ENCODE data around the gene MISP. TPM values are rescaled to one million over a fixed set of nuclear protein-coding genes. Genes with fewer than 3 reads are reported as not detected.
A peak's percentile ranks its signal among the peaks of the same experiment; 100 is the strongest.

Gene MISP
- total and polyA plus RNA-seq, 2 of the 13 experiments (the other 11 are each of a cell fraction or from before 2014, with no cell fraction given) = 0.67 to 1.3 TPM

DNA sequence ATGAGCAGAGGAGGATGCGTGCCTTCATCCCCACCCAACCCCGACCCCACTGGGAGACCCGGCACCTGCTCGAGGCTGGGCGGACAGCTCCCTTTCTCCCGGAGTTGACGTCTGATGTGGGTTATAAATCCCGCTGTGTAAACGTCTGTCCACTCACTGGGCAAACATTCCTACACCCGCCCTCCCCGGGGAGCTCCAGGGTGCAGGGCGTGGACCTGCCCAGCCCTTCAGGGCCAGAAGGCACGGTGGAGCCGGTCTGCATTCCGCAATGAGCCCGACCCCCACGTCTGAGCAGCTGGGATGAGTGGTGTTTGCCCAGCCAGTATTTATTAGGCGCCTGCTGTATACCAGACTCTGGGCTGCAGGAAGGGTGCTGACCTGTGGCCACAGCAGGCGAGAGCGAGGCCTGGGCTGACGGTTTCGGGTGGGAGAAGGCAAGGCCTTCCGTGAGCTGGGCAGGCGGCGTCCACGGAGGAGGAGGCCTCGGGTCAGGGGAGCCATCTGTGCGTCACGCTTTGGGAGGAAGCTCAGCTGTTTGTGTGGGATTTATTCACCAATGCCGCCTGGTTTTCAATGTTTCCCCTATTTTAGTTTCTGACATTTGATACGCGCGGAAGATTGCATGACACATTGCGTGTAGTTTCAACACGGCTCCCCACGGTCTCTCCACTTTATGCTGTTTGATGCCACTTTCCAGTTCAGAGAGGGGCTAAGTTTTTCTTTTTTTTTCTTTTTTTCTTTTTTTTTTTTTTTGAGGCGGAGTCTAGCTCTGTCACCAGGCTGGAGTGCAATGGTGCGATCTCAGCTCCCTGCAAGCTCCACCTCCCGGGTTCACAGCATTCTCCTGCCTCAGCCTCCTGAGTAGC lies 2.0 kb downstream of the MISP start (continued):
- TF ChIP-seq, protein P1, sequence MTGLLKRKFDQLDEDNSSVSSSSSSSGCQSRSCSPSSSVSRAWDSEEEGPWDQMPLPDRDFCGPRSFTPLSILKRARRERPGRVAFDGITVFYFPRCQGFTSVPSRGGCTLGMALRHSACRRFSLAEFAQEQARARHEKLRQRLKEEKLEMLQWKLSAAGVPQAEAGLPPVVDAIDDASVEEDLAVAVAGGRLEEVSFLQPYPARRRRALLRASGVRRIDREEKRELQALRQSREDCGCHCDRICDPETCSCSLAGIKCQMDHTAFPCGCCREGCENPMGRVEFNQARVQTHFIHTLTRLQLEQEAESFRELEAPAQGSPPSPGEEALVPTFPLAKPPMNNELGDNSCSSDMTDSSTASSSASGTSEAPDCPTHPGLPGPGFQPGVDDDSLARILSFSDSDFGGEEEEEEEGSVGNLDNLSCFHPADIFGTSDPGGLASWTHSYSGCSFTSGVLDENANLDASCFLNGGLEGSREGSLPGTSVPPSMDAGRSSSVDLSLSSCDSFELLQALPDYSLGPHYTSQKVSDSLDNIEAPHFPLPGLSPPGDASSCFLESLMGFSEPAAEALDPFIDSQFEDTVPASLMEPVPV (CRISPR knock-in tag; IDR thresholded peaks at IDR 0.05) = 0 out of 2 replicates have a peak, but pooled peaks have one; percentile 43
- TF ChIP-seq ZFYVE20 (CRISPR knock-in tag; IDR thresholded peaks at IDR 0.05; ENCODE audit: borderline replicate concordance, low read depth) (no peak), MYC (CRISPR knock-in tag; IDR thresholded peaks at IDR 0.05; ENCODE audit: borderline replicate concordance) (peak; percentile 34; the same call in 1 of the 2 replicates), WIZ (CRISPR knock-in tag; IDR thresholded peaks at IDR 0.05) (no peak), PHF8 (CRISPR knock-in tag; IDR thresholded peaks at IDR 0.05) (peak; percentile 31; the same call in 1 of the 2 replicates), KAT8 (CRISPR knock-in tag; IDR thresholded peaks at IDR 0.05) (no peak; the same call in 1 of the 2 replicates), CEBPG (CRISPR knock-in tag; IDR thresholded peaks at IDR 0.05) (peak; percentile 7; the same call in 1 of the 2 replicates), ZSCAN22 (CRISPR knock-in tag; IDR thresholded peaks at IDR 0.05) (no peak), ETV6 (CRISPR knock-in tag; conservative IDR thresholded peaks at IDR 0.05) (no peak), HNF4A (CRISPR knock-in tag; IDR thresholded peaks at IDR 0.05) (peak; percentile 60), ZNF644 (CRISPR knock-in tag; IDR thresholded peaks at IDR 0.05; ENCODE audit: low read depth) (no peak), AKAP8 (CRISPR knock-in tag; IDR thresholded peaks at IDR 0.05) (0 out of 2 replicates have a peak, but pooled peaks have one; percentile 36), KDM6A (CRISPR knock-in tag; IDR thresholded peaks at IDR 0.05; ENCODE audit: low read depth) (peak; percentile 41; the same call in 1 of the 2 replicates), ZFP62 (CRISPR knock-in tag; IDR thresholded peaks at IDR 0.05) (no peak), RBFOX2 (IDR thresholded peaks at IDR 0.05; ENCODE audit: low read depth, low read length) (no peak), ZNF773 (CRISPR knock-in tag; IDR thresholded peaks at IDR 0.05; ENCODE audit: borderline replicate concordance) (no peak), ZNF775 (CRISPR knock-in tag; IDR thresholded peaks at IDR 0.05; ENCODE audit: borderline replicate concordance) (no peak), FOXA3 (CRISPR knock-in tag; IDR thresholded peaks at IDR 0.05) (peak; percentile 80), GATAD2A (CRISPR knock-in tag; IDR thresholded peaks at IDR 0.05) (peak; percentile 90), ZBTB3 (CRISPR knock-in tag; IDR thresholded peaks at IDR 0.05; ENCODE audit: borderline replicate concordance, low read depth) (no peak), ZNF44 (CRISPR knock-in tag; IDR thresholded peaks at IDR 0.05) (no peak), ZNF331 (CRISPR knock-in tag; IDR thresholded peaks at IDR 0.05) (peak; percentile 64; the same call in 1 of the 2 replicates), ZNF660 (CRISPR knock-in tag; IDR thresholded peaks at IDR 0.05; ENCODE audit: borderline replicate concordance, low read depth) (no peak), PAWR (CRISPR knock-in tag; IDR thresholded peaks at IDR 0.05; ENCODE audit: borderline replicate concordance) (no peak), ZNF709 (CRISPR knock-in tag; IDR thresholded peaks at IDR 0.05) (no peak)
- TF ChIP-seq, protein P2, sequence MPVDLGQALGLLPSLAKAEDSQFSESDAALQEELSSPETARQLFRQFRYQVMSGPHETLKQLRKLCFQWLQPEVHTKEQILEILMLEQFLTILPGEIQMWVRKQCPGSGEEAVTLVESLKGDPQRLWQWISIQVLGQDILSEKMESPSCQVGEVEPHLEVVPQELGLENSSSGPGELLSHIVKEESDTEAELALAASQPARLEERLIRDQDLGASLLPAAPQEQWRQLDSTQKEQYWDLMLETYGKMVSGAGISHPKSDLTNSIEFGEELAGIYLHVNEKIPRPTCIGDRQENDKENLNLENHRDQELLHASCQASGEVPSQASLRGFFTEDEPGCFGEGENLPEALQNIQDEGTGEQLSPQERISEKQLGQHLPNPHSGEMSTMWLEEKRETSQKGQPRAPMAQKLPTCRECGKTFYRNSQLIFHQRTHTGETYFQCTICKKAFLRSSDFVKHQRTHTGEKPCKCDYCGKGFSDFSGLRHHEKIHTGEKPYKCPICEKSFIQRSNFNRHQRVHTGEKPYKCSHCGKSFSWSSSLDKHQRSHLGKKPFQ (CRISPR knock-in tag; IDR thresholded peaks at IDR 0.05; ENCODE audit: insufficient replicate concordance) = no peak
- TF ChIP-seq, protein P3, sequence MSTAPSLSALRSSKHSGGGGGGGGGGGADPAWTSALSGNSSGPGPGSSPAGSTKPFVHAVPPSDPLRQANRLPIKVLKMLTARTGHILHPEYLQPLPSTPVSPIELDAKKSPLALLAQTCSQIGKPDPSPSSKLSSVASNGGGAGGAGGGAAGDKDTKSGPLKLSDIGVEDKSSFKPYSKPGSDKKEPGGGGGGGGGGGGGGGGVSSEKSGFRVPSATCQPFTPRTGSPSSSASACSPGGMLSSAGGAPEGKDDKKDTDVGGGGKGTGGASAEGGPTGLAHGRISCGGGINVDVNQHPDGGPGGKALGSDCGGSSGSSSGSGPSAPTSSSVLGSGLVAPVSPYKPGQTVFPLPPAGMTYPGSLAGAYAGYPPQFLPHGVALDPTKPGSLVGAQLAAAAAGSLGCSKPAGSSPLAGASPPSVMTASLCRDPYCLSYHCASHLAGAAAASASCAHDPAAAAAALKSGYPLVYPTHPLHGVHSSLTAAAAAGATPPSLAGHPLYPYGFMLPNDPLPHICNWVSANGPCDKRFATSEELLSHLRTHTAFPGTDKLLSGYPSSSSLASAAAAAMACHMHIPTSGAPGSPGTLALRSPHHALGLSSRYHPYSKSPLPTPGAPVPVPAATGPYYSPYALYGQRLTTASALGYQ (CRISPR knock-in tag; IDR thresholded peaks at IDR 0.05) = no peak

Measured in HepG2 (cell line).